H1 (cell line): ENCODE data around the gene RFLNA. TPM values are rescaled to one million over a fixed set of nuclear protein-coding genes. Genes with fewer than 3 reads are reported as not detected.

Experiments used
- CTCF ChIA-PET: fragments of 300-600 bp; sonication (Branson Sonifier 250); formaldehyde crosslinking; loops from one replicate; lab custom pipeline; 2021; ENCODE audit not compliant: partially characterized antibody; lab: Charles Lee
- POLR2A ChIA-PET: fragments of 300-600 bp; sonication (Branson Sonifier 250); formaldehyde crosslinking; loops from one replicate; lab custom pipeline; 2021; ENCODE audit warnings: inconsistent platforms; ENCODE audit not compliant: partially characterized antibody; lab: Charles Lee
- DNase-seq, 2 experiments: peaks; one replicate each; pipeline versions ENCODE4 v3.0.0 to v3.0.0-alpha.2; 2010 to 2022; ENCODE audit warnings: low spot score in 2 of 2, low read depth in 1 of 2, mixed read lengths in 1 of 2
- FAIRE-seq: peaks from 2 replicates; lab custom pipeline; 2011; peaks lifted over from hg19 to GRCh38; lab: Jason Lieb, UNC
- H2AFZ ChIP-seq: 2 replicates; pipeline ENCODE4 v1.8.1; 2012; ENCODE audit warnings: low read length, inconsistent platforms
- H2AK5ac ChIP-seq: 2 replicates; pipeline ENCODE4 v1.6.1; 2013; ENCODE audit warnings: low read depth, low read length
- H2BK120ac ChIP-seq: replicated peaks from 2 replicates; pipeline ENCODE3; 2013; ENCODE audit warnings: low read depth, low read length, inconsistent platforms
- H2BK12ac ChIP-seq: 2 replicates; pipeline ENCODE4 v1.6.1; 2013; ENCODE audit warnings: low read depth, low read length
- H2BK15ac ChIP-seq: 2 replicates; pipeline ENCODE4 v1.6.1; 2013; ENCODE audit warnings: low read length
- H2BK20ac ChIP-seq: 2 replicates; pipeline ENCODE4 v1.6.1; 2013; ENCODE audit warnings: low read length
- H2BK5ac ChIP-seq: 2 replicates; pipeline ENCODE4 v1.6.1; 2013; ENCODE audit warnings: low read depth, low read length
- H3K14ac ChIP-seq: 2 replicates; pipeline ENCODE4 v1.6.1; 2013; ENCODE audit warnings: inconsistent platforms; ENCODE audit not compliant: insufficient read length
- H3K18ac ChIP-seq: 2 replicates; pipeline ENCODE4 v1.6.1; 2013; ENCODE audit warnings: low read length; ENCODE audit errors: extremely low read depth
- H3K23ac ChIP-seq: 2 replicates; pipeline ENCODE4 v1.6.1; 2013; ENCODE audit warnings: inconsistent platforms; ENCODE audit not compliant: insufficient read length
- H3K23me2 ChIP-seq: 2 replicates; pipeline ENCODE4 v1.6.1; 2013; ENCODE audit warnings: low read depth, low read length
- H3K27ac ChIP-seq: 2 replicates; pipeline ENCODE4 v1.6.1; 2011; ENCODE audit warnings: low read depth, low read length, inconsistent platforms
- H3K27me3 ChIP-seq, 4 experiments: replicated peaks in 1 of 4; 1 replicate in 1 of 4; 2 replicates in 3 of 4; pipeline versions ENCODE4 v1.6.1 to v1.8.1; 2011 to 2013; ENCODE audit warnings: low read length in 3 of 4, mild to moderate bottlenecking in 3 of 4, inconsistent platforms in 2 of 4, mixed read lengths in 2 of 4, moderate library complexity in 1 of 4; ENCODE audit not compliant: control insufficient read depth in 3 of 4, insufficient read depth in 3 of 4; ENCODE audit errors: extremely low read depth in 1 of 4
- H3K36me3 ChIP-seq, 4 experiments: 2 replicates each; pipeline versions ENCODE4 v1.6.1 to v1.8.1; 2011 to 2013; ENCODE audit warnings: mild to moderate bottlenecking in 4 of 4, low read length in 3 of 4, moderate library complexity in 2 of 4, control low read depth in 1 of 4, inconsistent platforms in 1 of 4; ENCODE audit not compliant: insufficient read depth in 4 of 4, control insufficient read depth in 2 of 4
- H3K4ac ChIP-seq: replicated peaks from 2 replicates; pipeline ENCODE3; 2013; ENCODE audit warnings: low read length, low read depth, mixed read lengths, inconsistent platforms; ENCODE audit not compliant: insufficient read length
- H3K4me1 ChIP-seq, 4 experiments: replicated peaks in 1 of 4; 1 replicate in 1 of 4; 2 replicates in 3 of 4; pipeline versions ENCODE4 v1.6.1 to v1.8.1; 2011 to 2013; ENCODE audit warnings: low read length in 3 of 4, inconsistent platforms in 2 of 4, mixed read lengths in 1 of 4; ENCODE audit not compliant: insufficient read depth in 4 of 4, control insufficient read depth in 3 of 4
- H3K4me2 ChIP-seq, 2 experiments: 2 replicates each; pipeline versions ENCODE4 v1.6.1 to v1.8.1; 2011 to 2013; ENCODE audit warnings: low read depth in 2 of 2, low read length in 2 of 2, control low read depth in 1 of 2, inconsistent platforms in 1 of 2, mild to moderate bottlenecking in 1 of 2; ENCODE audit not compliant: insufficient read depth in 1 of 2
- H3K4me3 ChIP-seq, 4 experiments: fragments of 200-600, 300-600 bp in 1 of 4; sonication (generic), shearing (Covaris generic), sonication (Bioruptor Twin) in 1 of 4; 2 replicates each; pipeline versions ENCODE4 v1.5.1 to v1.8.1; 2011 to 2016; ENCODE audit warnings: low read length in 4 of 4, low read depth in 3 of 4, control low read depth in 2 of 4, inconsistent platforms in 2 of 4, mild to moderate bottlenecking in 2 of 4, mixed read lengths in 1 of 4, moderate library complexity in 1 of 4; ENCODE audit not compliant: insufficient read depth in 2 of 4; ENCODE audit errors: extremely low read depth in 1 of 4
- H3K56ac ChIP-seq: replicated peaks from 2 replicates; pipeline ENCODE3; 2013; ENCODE audit warnings: low read depth, mild to moderate bottlenecking, mixed read lengths, low read length, inconsistent platforms; ENCODE audit not compliant: insufficient read length
- H3K79me1 ChIP-seq: 2 replicates; pipeline ENCODE4 v1.6.1; 2013; ENCODE audit warnings: low read depth, low read length, control low read depth
- H3K79me2 ChIP-seq, 2 experiments: 2 replicates each; pipeline versions ENCODE4 v1.6.1 to v1.8.1; 2012 to 2013; ENCODE audit warnings: low read length in 2 of 2, mild to moderate bottlenecking in 2 of 2, inconsistent platforms in 1 of 2; ENCODE audit not compliant: insufficient read depth in 2 of 2, control insufficient read depth in 1 of 2
- H3K9ac ChIP-seq, 4 experiments: replicated peaks in 1 of 4; 1 replicate in 1 of 4; 2 replicates in 3 of 4; pipeline versions ENCODE4 v1.6.1 to v1.8.1; 2011 to 2013; ENCODE audit warnings: low read depth in 3 of 4, low read length in 3 of 4, control low read depth in 2 of 4, mild to moderate bottlenecking in 2 of 4, moderate library complexity in 2 of 4, inconsistent platforms in 1 of 4; ENCODE audit errors: extremely low read depth in 1 of 4
- H3K9me3 ChIP-seq, 2 experiments: 2 replicates each; pipeline versions ENCODE4 v1.6.1 to v1.8.1; 2012 to 2013; ENCODE audit warnings: mild to moderate bottlenecking in 2 of 2, moderate library complexity in 2 of 2, control low read depth in 1 of 2, inconsistent platforms in 1 of 2, low read depth in 1 of 2, low read length in 1 of 2, mixed read lengths in 1 of 2; ENCODE audit not compliant: insufficient read depth in 2 of 2
- H4K20me1 ChIP-seq, 2 experiments: replicated peaks in 1 of 2; 2 replicates each; pipeline versions ENCODE3 to v1.8.1; 2011 to 2013; ENCODE audit warnings: inconsistent platforms in 2 of 2, low read length in 2 of 2, mild to moderate bottlenecking in 1 of 2; ENCODE audit not compliant: insufficient read depth in 2 of 2, control insufficient read depth in 1 of 2
- H4K5ac ChIP-seq: 2 replicates; pipeline ENCODE4 v1.6.1; 2013; ENCODE audit warnings: low read length, low read depth, mixed read lengths, inconsistent platforms; ENCODE audit not compliant: insufficient read length
- H4K8ac ChIP-seq: 2 replicates; pipeline ENCODE4 v1.8.0; 2013; ENCODE audit warnings: mild to moderate bottlenecking, moderate library complexity, low read length, inconsistent platforms; ENCODE audit not compliant: insufficient read depth; ENCODE audit errors: extremely low read depth
- H4K91ac ChIP-seq: replicated peaks from 2 replicates; pipeline ENCODE3; 2013; ENCODE audit warnings: low read length, mixed read lengths, inconsistent platforms; ENCODE audit not compliant: insufficient read length
- KDM4A ChIP-seq: IDR thresholded peaks from one replicate; pipeline ENCODE4 v1.7.1; 2012; ENCODE audit warnings: low read depth, mild to moderate bottlenecking, moderate library complexity, low read length, inconsistent platforms; ENCODE audit not compliant: severe bottlenecking
- RAD21 ChIP-seq, 2 experiments: IDR thresholded peaks in 1 of 2; conservative IDR thresholded peaks in 1 of 2; 2 replicates each; pipeline ENCODE4 v1.6.1; 2011; ENCODE audit warnings: low read depth in 2 of 2, low read length in 2 of 2, improper control_type of control experiment in 1 of 2, inconsistent platforms in 1 of 2, mild to moderate bottlenecking in 1 of 2, moderate library complexity in 1 of 2
- SRF ChIP-seq: IDR thresholded peaks from 2 replicates; pipeline ENCODE4 v1.6.1; 2011; ENCODE audit warnings: mild to moderate bottlenecking, low read depth, low read length, moderate library complexity
- WGBS, 2 experiments: shearing (Covaris generic) in 1 of 2; methylation state at CpG; one replicate each; pipeline versions ENCODE4 v1.1.6 to v1.1.7; 2013 to 2015; ENCODE audit warnings: low lambda C conversion rate in 2 of 2, mixed read lengths in 2 of 2, inconsistent platforms in 1 of 2, low coverage in 1 of 2, missing lambda C conversion rate in 1 of 2; ENCODE audit not compliant: insufficient replicate concordance in 2 of 2, insufficient coverage in 1 of 2, insufficient read length in 1 of 2; ENCODE audit errors: extremely low coverage in 1 of 2, missing lambda C conversion rate in 1 of 2; 5-methylcytosine and 5-hydroxymethylcytosine counted together
- polyA plus RNA-seq, 7 experiments: library from polyadenylated mRNA; depleted of rRNA in 3 of 7; stranded (reverse) in 5 of 7; unstranded in 2 of 7; fragments of >200 nt in 5 of 7; fragments of 200-250 nt in 2 of 7; gene quantifications; 1 replicate in 5 of 7; 2 replicates in 1 of 7; 4 replicates in 1 of 7; pipeline versions ENCODE4 v1.2.1 to v1.2.3, GENCODE V29; 2011 to 2013; ENCODE audit warnings: missing spikeins in 2 of 7, mixed read lengths in 2 of 7
- total RNA-seq: library from RNA; stranded (reverse); fragmentation: NEBNext Ultra II Directional; extraction: Animal tissue kit (Norgen Biotek cat#: 25700); gene quantifications from 2 replicates; pipeline ENCODE4 v1.2.1, GENCODE V29; 2021

Gene RFLNA
- total and polyA plus RNA-seq, 2 of the 8 experiments (the other 6 are each of a cell fraction or from before 2014, with no cell fraction given), result 6.4 to 6.6 TPM

GRCh38 chr12:124252964-124253363 is 41.9 kb upstream of the RFLNA start:
- H4K91ac ChIP-seq, result no peak overlapping the region
- 88% methylated on average over 6 of the region's 6 CpGs; no CpG with 5 or more reads in 1 of the 2 experiments for WGBS, 2 experiments

More at GRCh38 chr12:124252964-124253363, 41.9 kb upstream of the RFLNA start:
- H3K14ac ChIP-seq, result no peak overlapping the region
- H4K20me1 ChIP-seq, result no peaks in the 10 kb centered on the region
- no peak overlapping the region for H3K23ac ChIP-seq
- H3K9me3 ChIP-seq, result no peaks in the 10 kb centered on the region
- no peak overlapping the region for H2BK120ac ChIP-seq
- no peak overlapping the region for H2AK5ac ChIP-seq
- no peaks in the 10 kb centered on the region for H3K36me3 ChIP-seq
- DNase-seq (no peak), FAIRE-seq (no peak)
- H4K8ac ChIP-seq, result no peak overlapping the region
- no peak overlapping the region for H3K27ac ChIP-seq
- no peaks in the 10 kb centered on the region for H3K23me2 ChIP-seq
- TF ChIP-seq KDM4A (no peak), SRF (no peak), RAD21 (IDR thresholded peaks at IDR 0.05 in 1 of 2, conservative IDR thresholded peaks at IDR 0.05 in 1 of 2; ENCODE audit: low read depth in 2 of 2, low read length in 2 of 2) (no peak)
- no peak overlapping the region for H2BK5ac ChIP-seq
- H2AFZ ChIP-seq, result no peak overlapping the region
- H3K56ac ChIP-seq, result no peak overlapping the region
- ChIA-PET CTCF (interaction anchor here (1.3 kb wide), 1 partner anchor 11 kb away, joined by 3 read pairs; no protein-coding TSS in a partner anchor), POLR2A (no interaction called here)
- no peak overlapping the region for H3K4me3 ChIP-seq
- no peak overlapping the region for H4K5ac ChIP-seq
- H3K4me2 ChIP-seq, result no peak overlapping the region
- no peak overlapping the region for H2BK20ac ChIP-seq
- no peak overlapping the region for H3K18ac ChIP-seq
- no peak overlapping the region; the same call in 1 of the 2 replicates for H2BK12ac ChIP-seq
- H3K79me2 ChIP-seq, result no peaks in the 10 kb centered on the region
- no peaks in the 10 kb centered on the region for H3K79me1 ChIP-seq
- peaks cover 0 to 3% (median 0%) of the 10 kb centered on the region in 4 experiments; a peak in 3 of 7 replicates for H3K27me3 ChIP-seq
- 0 out of 7 replicates have a peak, but pooled peaks cover 0 to 2% (median 0%) of the 10 kb centered on the region in 4 experiments for H3K4me1 ChIP-seq
- no peak overlapping the region for H2BK15ac ChIP-seq
- no peak overlapping the region for H3K4ac ChIP-seq
- no peak overlapping the region for H3K9ac ChIP-seq
